H1 (cell line): ENCODE data around the gene ZNF888. TPM values are rescaled to one million over a fixed set of nuclear protein-coding genes. Genes with fewer than 3 reads are reported as not detected.

Experiments used
- CBX8 ChIP-seq: fragments of 300-800, 300-1000 bp; sonication (generic); IDR thresholded peaks from 2 replicates; pipeline ENCODE4 v1.7.1; 2016; ENCODE audit warnings: low read depth, low read length, borderline replicate concordance
- MAX ChIP-seq: IDR thresholded peaks from 2 replicates; pipeline ENCODE4 v1.6.1; 2012; ENCODE audit warnings: inconsistent platforms
- RXRA ChIP-seq: IDR thresholded peaks from 2 replicates; pipeline ENCODE4 v1.6.1; 2011; ENCODE audit warnings: low read depth, mild to moderate bottlenecking, low read length, moderate library complexity; ENCODE audit not compliant: insufficient read depth
- polyA plus RNA-seq, 7 experiments: library from polyadenylated mRNA; depleted of rRNA in 3 of 7; stranded (reverse) in 5 of 7; unstranded in 2 of 7; fragments of >200 nt in 5 of 7; fragments of 200-250 nt in 2 of 7; gene quantifications; 1 replicate in 5 of 7; 2 replicates in 1 of 7; 4 replicates in 1 of 7; pipeline versions ENCODE4 v1.2.1 to v1.2.3, GENCODE V29; 2011 to 2013; ENCODE audit warnings: missing spikeins in 2 of 7, mixed read lengths in 2 of 7
- total RNA-seq: library from RNA; stranded (reverse); fragmentation: NEBNext Ultra II Directional; extraction: Animal tissue kit (Norgen Biotek cat#: 25700); gene quantifications from 2 replicates; pipeline ENCODE4 v1.2.1, GENCODE V29; 2021

Gene ZNF888
- total and polyA plus RNA-seq, 2 of the 8 experiments (the other 6 are each of a cell fraction or from before 2014, with no cell fraction given): 1.1 to 8.6 TPM

GRCh38 chr19:52943134-52943883, 20.1 kb upstream of the ZNF888 start (continued):
- TF ChIP-seq CBX8 (no peak), RXRA (no peak), MAX (no peak)
